Measurements from ENCODE around the gene PTPN4. TPM values are rescaled to one million over a fixed set of nuclear protein-coding genes. Genes with fewer than 3 reads are reported as not detected.
"Not testable (repeated sequence)": the region's sequence is repeated elsewhere in the genome, so short reads cannot be mapped to it uniquely, and the experiment has no call there.

Gene PTPN4
- total RNA-seq, 1 donor from 2014 or later, result 46.9 TPM

- no peak for DNase-seq (ENCODE audit: extremely low read depth, low read depth, low spot score)
These were observed 248.1 kb downstream of the PTPN4 start for GRCh38 chr2:120007851-120008250.

- no peak for DNase-seq (ENCODE audit: extremely low read depth, low read depth, low spot score)
These were observed 252.6 kb downstream of the PTPN4 start for GRCh38 chr2:120012363-120012762.

- DNase-seq (ENCODE audit: extremely low read depth, low read depth, low spot score), result peak; percentile 20
These were observed 253.3 kb downstream of the PTPN4 start, which contains the start of gene EPB41L5 for GRCh38 chr2:120012771-120013596. EPB41L5 (plus strand) TSS chr2:120013077; CDS start chr2:120019085, 6,008 bp downstream.

GRCh38 chr2:120013597-120014223, 254.0 kb downstream of the PTPN4 start:
- no peak for DNase-seq (ENCODE audit: extremely low read depth, low read depth, low spot score)

- no peak for DNase-seq (ENCODE audit: extremely low read depth, low read depth, low spot score)
These were observed 254.7 kb downstream of the PTPN4 start for GRCh38 chr2:120014226-120014980.

GRCh38 chr2:120016800-120017199, 257.1 kb downstream of the PTPN4 start:
- DNase-seq (ENCODE audit: extremely low read depth, low read depth, low spot score), result no peak

GRCh38 chr2:120017201-120017600, 257.5 kb downstream of the PTPN4 start:
- DNase-seq (ENCODE audit: extremely low read depth, low read depth, low spot score), result no peak

GRCh38 chr2:120018549-120018948, 258.8 kb downstream of the PTPN4 start:
- DNase-seq (ENCODE audit: extremely low read depth, low read depth, low spot score), result no peak

GRCh38 chr2:120020554-120020953, 260.8 kb downstream of the PTPN4 start:
- no peak for DNase-seq (ENCODE audit: extremely low read depth, low read depth, low spot score)

- DNase-seq (ENCODE audit: extremely low read depth, low read depth, low spot score), result not testable (repeated sequence)
These were observed 262.8 kb downstream of the PTPN4 start for GRCh38 chr2:120022505-120022904.

GRCh38 chr2:120026890-120027289, 267.2 kb downstream of the PTPN4 start:
- DNase-seq (ENCODE audit: extremely low read depth, low read depth, low spot score), result no peak

GRCh38 chr2:120028795-120029194, 269.1 kb downstream of the PTPN4 start:
- no peak for DNase-seq (ENCODE audit: extremely low read depth, low read depth, low spot score)

GRCh38 chr2:120029672-120030640, 270.2 kb downstream of the PTPN4 start:
- DNase-seq (ENCODE audit: extremely low read depth, low read depth, low spot score), result no peak

GRCh38 chr2:120032297-120032696, 272.6 kb downstream of the PTPN4 start:
- DNase-seq (ENCODE audit: extremely low read depth, low read depth, low spot score), result no peak

Other genes starting within 250 kb of the PTPN4 start
- not detected in 2 replicates for gene SCTR, start 235.4 kb upstream of the PTPN4 start, total RNA-seq
- 1.1 and 3.1 TPM in 2 replicates for gene CFAP221, start 215.5 kb upstream of the PTPN4 start, total RNA-seq
- gene TMEM177, start 80.7 kb upstream of the PTPN4 start, total RNA-seq, result 12.3 and 15.9 TPM in 2 replicates

Data from glomerular endothelial cell (primary cell).